Suprapubic skin (tissue), 4 donors: ENCODE results near the gene BAHD1.

Experiments
- CTCF ChIP-seq, 2 donors: fragments of 200-600 bp in 1 of 2; fragments of 450-650 bp in 1 of 2; sonication (generic) in 1 of 2; IDR thresholded peaks; one replicate each; pipeline ENCODE4 v1.5.1; 2016 to 2019; ENCODE audit warnings: antibody characterized with exemption in 2 of 2, mild to moderate bottlenecking in 1 of 2, moderate library complexity in 1 of 2
- POLR2A ChIP-seq, 2 donors: fragments of 450-650 bp; IDR thresholded peaks; one replicate each; pipeline ENCODE4 v1.6.1; 2017; ENCODE audit warnings: antibody characterized with exemption in 2 of 2, mild to moderate bottlenecking in 2 of 2, moderate library complexity in 2 of 2
- POLR2AphosphoS5 ChIP-seq, 3 donors: sonication (generic); formaldehyde crosslinking; IDR thresholded peaks; one replicate each; pipeline ENCODE4 v1.6.1; 2017; ENCODE audit warnings: antibody characterized with exemption in 3 of 3

GRCh38 chr15:40416056-40416455, 24.7 kb upstream of the BAHD1 start:
- TF ChIP-seq CTCF (IDR thresholded peaks at IDR 0.05) = no peak
- no peak for TF ChIP-seq POLR2A (IDR thresholded peaks at IDR 0.05)
- no peak for TF ChIP-seq POLR2AphosphoS5 (IDR thresholded peaks at IDR 0.05)
